Stimulated activated CD4-positive, alpha-beta T cell treated with anti-CD3 and anti-CD28 coated beads, Interleukin-12 subunit alpha, Interleukin-12 subunit beta, amount 100 ng/mL, for 48 hours (primary cell): ENCODE results near the gene CATSPER1.
"Not testable (repeated sequence)": the region's sequence is repeated elsewhere in the genome, so short reads cannot be mapped to it uniquely, and the experiment has no call there.

Experiments used
- DNase-seq, 3 donors: peaks; one replicate each; pipeline ENCODE4 v3.0.0-alpha.2; 2020; ENCODE audit warnings: low read depth in 2 of 3, low spot score in 1 of 3

Gene CATSPER1

DNA sequence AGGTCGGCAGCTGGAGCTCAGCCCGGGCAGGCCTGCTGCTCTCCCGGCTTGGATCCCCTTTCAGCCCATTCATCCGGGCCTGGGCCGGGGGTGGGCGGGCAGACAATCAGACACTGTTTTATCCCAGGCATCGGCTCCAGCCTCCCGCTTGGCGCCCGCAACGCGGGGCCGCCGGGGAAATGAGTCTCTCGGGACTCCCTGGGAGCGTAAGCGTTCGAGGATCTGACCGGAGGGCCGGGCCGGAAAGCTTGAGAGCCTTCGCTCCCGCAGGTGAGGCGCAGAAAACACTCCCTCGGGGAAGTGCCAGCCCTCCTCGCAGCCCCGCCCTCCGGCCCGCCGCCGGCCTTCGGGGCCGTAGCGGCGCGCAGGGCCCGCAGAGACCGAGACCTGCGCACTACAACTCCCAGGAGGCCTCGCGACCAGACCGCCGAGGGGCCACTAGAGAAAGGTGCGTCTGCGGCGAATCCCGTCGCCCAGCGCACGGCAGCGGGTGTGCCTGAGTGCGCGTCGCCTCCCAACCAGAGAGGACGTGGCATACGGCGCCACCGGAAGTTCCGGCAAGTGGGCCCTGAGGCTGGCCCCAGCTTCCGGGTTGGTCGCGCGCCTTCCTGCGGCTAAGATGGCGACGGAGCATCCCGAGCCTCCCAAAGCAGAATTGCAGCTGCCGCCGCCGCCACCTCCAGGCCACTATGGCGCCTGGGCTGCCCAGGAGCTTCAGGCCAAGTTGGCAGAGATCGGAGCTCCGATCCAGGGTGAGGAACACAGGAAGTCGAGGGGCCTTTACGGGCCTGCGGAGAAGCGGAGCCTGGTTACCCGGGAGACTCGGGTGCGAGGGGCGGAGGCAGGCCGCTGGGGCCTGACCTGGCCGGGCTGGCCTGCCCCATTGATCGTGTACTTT is 25.7 kb upstream of the CATSPER1 start, which contains the start of gene SF3B2:
Gene SF3B2 (plus strand): TSS at position 599 of the 898 bp plus-strand sequence. CDS start 21 bp downstream, at position 620.
- DNase-seq = peak; percentile 90 to 96 (median 95)

DNA sequence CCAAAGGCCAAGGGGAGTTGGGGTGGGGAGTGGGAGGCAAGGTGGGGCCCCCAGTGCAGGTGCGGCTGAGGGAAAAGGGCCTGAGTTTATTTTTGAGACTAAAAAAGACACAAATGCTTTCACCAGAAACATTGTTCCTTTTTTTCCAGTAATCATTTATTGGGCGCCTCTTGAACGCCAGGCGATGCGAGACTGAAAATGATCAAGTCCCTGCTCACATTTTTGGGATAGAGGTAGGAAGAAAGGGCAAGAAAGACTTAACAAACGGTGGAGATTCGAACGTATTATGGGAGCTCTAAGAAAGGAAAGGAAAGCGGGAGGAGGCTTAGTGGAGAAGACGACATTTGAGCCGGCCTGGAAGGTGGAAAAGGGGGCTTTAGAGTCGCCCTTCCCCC is 25.1 kb upstream of the CATSPER1 start:
- no peak for DNase-seq

DNA sequence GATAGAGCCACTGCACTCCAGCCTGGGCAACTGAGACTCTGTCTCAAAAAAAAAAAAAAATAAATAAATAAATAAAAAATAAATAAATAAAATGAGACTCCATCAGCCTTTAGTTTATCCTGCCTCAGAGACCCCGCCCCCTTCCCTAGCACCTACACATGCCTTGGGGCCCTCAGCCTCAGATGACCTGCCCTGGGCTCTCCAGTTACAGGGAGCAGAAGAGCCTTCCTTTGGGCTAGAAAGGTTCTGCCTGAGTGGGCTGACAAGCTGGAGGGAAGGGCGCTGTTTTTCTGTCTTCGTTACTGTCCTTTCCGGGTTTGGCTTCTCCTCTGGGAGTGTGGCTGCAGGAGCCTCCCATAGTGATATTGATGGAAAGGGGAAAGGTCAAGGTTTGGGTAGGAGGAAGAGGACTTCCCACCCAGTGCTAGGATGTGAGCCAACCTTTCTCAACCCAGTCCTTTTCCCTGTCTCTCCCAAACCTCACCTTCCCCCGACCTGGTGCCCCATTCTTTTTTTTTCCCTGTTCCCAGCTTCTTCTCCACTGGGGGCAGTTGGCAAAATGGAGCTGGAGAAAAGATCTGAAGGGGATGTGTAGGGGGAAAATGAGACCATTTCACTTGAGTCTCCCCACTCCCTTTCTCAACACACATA is 24.4 kb upstream of the CATSPER1 start:
- no peak for DNase-seq

DNA sequence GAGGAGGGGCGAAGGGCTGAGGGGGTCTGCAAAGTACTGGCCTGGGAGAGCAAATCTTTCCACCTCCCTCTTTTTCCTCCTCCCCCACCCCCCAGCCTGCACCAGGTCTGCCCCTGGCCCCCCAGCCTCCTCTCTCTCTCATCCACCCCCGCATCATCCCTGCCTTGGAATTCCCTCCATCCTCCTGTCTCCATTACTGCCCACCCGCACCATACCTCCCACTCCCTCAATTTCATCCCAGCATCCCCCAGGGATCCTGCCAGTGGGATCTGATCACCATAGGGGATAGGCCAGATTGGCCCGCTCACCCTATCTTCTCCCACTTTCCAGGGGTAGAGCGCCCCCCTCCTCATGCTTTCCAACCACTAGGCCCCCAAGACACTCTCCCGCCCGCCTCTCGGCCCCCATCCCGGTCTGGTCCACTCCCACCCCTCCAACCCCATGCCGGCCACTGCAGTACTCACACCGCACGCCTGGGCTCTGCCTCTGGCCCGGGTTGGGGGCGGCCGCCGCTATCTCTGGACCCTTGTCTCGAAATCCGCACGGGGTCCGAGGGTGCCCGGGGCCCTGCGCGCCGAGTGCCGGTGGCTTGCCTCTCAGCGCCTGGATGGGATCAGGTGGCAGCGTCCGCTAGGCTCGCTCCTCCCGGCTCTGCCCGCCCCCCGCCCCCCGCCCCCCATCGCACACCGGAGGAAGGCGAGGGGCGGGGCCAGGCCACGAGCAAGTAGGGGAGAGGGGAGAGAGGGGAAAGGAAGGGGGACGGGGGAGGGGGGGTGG is 22.5 kb upstream of the CATSPER1 start, which contains the start of gene GAL3ST3:
Gene GAL3ST3 (minus strand): TSS at position 615 of the 777 bp plus-strand sequence. CDS start 3,746 bp downstream, outside the sequence.
- DNase-seq = no peak

DNA sequence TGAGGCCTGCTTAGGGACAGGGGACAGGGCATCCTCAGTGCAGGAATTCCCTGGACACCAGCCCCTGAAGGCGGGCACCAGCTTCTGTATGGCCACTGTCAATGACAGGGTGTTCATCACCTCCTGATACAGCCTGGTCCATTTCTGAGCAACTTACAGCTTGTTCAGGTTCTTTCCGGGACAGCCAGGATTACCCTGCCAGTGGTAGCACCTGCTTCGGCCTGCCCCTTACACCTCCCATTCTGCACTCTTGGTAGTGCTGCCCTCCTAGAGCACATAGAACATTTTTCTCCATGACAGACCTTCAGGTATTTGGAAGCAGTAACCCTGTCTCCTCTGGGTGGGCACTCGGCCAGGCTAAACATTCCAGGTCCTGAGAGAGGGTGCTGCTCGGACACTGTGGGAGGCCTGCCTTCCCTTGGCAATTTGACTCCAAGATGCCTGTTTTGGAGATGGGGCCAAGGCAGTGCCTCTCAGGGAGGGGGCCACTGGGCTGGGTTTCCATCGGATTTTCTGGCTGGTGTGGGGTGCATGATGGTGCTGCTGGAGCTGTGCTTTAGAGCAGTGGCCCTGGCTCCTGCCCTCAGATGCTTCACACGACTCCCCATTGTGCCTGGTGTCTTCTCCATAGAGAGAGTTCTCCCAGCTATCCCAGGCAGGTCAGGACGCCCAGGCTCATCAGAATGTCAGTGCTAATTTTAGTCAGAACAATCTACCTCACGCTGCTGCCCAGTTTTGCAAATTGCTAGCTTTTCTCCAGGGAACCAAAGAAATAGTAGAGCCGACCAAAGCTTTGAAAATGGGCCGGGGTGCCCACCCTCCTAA is 21.5 kb upstream of the CATSPER1 start:
- no peak for DNase-seq

DNA sequence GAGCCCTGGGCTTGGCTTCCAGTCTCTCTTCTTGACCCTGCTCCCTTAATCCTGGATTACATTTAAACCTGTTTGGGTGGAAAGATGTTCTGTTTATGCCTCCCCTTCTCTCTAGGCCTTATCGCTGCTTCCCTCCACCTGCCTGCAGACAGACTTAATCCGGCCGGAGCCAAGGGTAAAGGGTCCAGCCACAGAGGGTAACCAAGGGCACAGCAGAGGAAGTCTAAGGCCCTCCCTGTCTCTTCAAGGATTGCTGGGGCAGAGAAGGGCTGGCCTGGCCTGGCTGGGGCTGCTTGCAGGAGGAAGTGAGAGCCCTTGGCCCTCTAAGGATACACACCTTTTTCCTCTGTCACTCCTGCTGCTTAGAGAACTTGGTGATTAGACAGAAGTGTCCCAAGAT is 20.6 kb upstream of the CATSPER1 start:
- no peak for DNase-seq

DNA sequence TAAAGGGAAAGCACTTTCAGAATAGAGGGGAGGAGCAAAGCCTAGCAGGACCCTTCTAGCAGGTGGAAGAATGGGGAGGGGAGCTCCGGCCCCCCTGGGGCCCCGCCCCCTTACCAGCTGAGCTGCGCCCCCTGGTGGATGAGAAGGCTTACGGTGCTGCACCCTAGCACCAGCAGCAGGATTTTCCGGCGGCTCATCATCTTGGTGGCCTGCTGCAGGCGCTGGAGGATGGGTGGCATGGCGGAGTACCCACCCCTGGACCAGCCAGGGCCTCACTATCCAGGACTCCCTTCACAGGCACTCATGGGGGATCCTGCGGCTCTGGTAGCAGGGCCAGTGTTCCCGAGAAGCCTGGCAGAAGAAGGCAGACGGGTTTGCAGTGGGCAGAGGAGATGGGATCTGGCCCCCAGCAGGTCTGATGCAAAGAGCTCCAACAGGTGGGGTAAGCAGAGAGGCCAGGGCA is 18.9 kb upstream of the CATSPER1 start:
- peak; percentile 67 to 87 (median 77) for DNase-seq

DNA sequence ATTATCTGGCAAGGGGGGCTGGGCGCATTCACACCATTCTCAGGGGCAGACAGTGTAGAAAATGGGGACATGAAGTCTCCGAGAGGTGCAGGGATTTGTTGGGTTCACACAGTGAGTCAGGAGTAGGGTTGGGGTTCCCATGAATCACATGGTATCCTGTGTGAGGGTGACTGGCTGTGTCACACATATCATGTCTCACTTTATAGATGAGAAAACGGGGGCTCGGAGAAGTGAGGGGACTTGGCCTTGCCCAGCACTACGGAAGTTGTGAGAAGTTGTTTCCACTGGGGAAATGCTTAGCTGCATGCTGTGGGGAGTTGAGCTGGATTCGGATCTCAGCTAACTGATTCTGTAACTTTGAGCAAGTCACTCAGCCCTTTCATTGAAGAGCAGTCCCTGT is 18.5 kb upstream of the CATSPER1 start:
- DNase-seq = no peak

DNA sequence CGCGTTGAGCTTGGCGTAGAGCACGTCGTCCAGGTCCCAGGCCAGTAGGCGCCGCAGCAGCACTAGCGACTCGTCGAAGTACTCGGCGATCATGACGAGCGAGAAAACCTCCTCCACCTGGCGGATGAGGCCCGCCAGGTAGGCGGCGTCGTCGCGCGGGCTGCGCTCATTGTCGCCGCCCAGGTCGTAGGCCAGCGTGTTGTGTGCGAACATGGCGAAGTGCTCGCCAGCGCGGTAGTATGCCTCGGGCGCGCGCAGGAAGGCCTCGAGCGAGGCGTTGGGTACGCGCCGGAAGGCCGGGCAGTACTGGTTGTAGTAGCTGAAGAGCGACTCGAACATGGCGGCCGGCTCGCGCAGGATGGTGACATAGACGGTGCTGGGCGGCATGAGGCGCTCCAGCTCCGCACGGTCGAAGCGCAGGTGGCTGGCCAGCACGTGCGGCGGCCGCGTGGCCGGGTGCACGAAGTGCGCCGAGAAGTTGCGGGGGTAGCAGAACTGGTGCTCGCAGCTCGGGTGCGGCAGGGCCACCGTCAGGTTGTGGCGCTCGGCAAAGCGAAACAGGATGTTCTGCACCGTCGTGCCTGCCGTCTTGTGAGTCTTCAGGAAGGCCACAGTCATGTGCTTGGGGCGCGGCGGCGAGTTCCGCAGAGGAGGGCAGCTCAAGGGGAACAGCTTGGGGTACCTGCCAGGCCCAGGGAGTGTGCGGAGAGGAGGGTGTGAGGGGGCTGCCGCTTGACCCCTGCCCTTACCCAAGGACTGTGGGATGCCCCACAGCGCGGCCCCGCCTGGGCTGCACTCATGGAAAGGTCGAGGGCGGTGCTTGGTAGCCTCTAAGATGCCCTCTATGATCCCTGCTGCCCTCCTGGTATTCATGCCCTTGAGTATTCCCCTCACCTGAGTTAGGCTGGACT is 17.0 kb upstream of the CATSPER1 start:
- no peak for DNase-seq

DNA sequence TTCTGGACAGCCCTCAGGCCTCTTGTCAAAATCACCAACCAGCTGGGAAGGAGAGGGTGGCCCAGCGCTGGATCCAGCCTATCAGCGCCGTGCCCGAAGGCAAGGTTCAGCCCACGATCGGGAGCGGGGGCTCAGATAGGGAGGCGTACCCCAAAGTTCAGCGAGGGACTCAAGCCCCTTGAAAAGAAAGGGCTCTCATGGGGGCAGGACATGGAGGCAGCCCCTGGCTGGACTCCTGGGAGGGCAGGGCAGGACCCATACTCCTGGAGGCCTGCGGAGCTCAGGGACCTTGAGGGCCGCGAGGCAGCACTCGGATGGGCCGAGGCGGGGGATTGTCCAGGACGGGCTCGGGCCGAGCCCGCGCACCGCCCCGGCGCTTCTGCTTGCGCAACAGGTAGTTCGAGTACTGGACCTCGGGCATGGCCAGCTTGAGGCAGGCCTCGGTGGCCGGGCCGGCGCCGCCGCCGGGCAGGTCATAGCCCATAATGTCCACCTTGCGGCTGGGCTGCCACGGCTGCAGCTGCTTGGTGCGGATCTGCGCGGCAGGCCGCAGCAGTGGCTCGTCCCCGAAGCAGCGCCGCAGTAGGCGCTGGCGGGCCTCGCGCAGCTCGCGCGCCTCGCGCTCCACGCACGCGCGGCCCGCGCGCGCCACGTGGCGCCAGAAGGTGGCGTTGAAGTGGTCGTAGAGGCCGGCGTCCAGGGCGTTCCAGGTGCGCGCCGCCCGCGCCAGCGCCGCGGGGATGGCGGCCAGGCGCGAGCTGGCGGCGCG is 16.1 kb upstream of the CATSPER1 start:
- DNase-seq = no peak

DNA sequence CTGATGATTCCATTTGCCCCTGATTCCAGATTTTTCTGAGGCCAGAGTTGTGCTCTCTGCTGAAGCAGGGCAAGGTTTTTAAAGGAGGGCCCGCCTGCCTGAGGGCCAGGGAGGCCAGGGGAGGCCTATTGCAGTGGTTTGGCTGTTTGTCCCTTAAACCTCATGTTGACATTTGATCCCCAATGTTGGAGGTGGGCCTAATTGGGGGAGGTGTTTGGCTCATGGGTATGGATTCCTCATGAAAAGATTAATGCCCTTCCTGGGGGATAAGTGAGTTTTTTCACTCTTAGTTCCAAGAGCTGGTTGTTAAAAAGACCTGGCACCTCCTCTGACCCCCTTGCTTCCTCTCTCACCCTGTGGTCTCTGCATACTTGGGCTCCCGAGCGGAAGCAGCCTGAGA is 13.5 kb upstream of the CATSPER1 start:
- no peak for DNase-seq

DNA sequence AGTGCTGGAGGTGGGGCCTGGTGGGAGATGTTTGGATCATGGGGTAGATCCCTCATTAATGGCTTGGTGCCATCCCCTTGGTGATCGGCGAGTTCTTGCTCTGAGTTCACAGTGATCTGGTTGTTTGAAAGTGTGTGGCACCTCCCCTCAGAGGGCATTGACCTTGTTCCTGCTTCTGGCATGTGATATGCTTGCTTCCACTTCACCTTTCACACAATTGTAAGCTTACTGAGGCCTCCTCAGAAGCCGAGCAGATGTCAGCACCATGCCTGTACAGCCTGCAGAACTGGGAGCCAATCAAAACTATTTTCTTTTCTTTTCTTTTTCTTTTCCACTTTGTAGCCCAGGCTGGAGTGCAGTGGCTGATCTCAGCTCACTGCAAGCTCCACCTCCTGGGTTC is 11.0 kb upstream of the CATSPER1 start:
- no peak for DNase-seq

DNA sequence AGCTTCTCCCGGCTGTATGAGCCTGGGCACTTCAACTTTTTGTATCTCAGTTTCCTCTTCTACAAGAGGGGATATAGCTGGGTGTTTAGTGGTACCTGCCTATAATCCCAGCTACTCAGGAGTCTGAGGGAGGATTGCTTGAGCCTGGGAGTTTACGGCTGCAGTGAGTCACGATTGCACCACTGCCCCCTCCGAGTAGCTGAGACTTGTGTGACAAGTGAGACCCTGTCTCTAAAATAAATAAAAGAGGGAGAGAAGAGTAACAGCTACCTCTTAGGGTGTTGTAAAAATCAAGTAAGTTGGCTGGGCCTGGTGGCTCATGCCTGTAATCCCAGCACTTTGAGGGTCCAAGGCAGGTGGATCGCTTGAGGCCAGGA is 10.0 kb upstream of the CATSPER1 start:
- DNase-seq = no peak

DNA sequence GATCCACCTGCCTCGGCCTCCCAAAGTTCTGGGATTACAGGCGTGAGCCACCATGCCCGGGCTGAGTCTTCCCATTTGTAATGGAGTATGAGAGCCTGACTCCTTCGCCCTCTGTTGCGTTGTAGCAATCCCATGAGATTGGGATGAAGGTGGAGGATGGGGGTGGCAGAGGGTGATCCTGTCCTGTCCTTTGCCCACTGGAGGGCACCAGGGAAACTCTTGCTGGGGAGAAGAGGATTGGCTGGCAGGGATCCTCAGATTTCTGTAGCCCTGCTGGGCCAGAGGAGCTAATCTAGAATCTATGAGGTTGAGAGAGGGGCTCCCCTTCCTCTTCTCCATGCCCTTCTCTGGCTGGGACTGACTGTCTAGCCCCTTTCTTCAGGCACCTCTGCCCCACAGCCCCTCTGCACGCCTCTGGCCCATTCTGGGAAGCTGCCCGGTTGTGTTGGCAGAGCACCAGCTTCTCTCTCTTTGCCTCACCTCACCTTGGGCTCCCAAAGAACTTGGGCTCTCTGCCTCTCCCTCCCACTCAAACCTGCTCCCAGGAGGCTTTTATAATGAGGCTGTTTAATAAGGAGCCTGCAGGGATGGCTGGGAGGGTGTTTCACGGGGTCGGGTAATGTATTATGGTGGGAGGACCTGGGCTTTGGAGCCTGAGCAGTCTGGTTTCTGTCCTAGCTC is 9.5 kb upstream of the CATSPER1 start:
- no peak for DNase-seq

DNA sequence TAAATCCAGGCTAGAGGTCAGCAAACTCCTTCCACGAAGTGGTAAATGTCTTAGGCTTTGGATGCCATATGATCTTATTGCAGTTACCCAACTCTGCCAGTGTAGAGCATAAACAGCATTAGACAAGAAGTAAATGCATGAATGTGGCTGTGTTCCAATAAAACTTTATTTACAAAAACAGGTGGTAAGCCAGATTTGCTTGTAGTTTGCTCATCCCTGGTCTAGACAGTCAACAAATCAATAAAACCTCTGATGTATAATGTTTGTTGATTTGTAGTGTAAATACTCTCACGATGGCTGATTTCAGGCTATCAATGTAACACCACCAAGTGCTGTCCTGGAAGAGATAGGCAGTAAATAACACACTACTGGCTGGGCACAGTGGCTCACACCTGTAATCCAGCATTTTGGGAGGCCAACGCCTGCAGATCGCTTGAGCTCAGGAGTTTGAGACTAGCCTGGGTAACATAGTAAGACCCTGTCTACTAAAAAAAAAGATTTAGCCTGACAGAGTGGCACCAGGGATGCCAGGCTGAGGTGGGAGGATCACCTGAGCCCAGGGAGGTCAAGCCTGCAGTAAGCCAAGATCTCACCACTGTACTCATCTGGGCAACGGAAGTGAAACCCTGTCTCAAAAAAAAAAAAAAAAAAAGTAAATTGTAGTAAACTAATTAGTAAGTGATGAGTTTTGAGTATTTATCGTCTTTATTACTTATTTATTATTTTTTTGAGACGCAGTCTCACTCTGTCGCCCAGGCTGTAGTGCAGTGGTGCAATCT is 6.9 kb upstream of the CATSPER1 start:
- no peak for DNase-seq

DNA sequence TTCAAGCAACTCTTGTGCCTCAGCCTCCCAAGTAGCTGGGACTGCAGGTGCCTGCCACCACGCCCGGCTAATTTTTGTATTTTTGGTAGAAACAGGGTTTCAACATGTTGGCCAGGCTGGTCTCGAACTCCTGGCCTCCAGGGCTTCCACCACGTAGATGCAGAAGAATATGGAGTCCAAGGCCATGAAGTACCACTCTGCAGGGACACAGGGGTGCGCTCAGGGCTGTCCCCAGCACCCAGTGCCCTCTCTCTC is 3.2 kb downstream of the CATSPER1 start:
- not testable (repeated sequence) for DNase-seq

DNA sequence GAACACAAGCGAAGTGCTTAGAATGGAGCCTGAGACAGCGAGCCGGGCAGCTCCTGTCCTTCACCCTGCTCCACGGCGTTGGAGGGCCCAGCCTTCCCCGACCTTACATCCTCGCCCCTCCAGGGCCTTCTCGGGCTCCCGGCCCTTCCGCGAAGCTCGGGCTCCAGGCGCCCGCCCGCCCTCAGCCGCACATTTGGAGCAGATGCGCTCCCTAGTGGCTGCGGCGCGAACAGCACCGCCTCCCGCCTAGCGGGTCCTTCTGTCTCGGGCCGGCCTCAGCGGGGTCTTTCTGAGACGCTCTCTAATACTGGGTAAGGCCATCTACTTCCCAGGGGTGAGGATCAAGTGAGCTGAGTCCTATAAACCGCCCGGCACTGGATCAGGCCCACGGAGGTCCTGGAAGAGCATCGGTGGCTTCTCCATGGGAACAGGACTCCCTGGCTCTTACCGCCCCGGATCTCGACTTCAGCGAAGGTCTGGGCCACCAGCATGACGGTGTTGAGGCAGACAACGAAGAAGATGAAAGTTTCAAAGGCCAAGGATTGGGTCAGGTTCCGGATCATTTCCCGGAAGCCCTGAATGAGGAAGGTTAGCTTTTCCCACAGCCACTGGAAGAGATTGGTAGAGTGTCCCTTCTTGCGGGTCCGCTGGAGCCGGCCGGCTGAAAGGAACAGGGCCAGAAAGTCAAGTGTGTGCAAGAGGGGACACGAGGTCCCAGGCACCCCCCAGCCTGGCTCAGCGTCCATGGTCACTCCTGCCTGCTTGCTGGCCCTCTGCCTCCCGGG is 3.7 kb downstream of the CATSPER1 start:
- DNase-seq = peak; percentile 61 to 85 (median 72)
